ENCODE results near the gene SLC5A2.
"Not testable (repeated sequence)": the region's sequence is repeated elsewhere in the genome, so short reads cannot be mapped to it uniquely, and the experiment has no call there.

Gene SLC5A2

DNA sequence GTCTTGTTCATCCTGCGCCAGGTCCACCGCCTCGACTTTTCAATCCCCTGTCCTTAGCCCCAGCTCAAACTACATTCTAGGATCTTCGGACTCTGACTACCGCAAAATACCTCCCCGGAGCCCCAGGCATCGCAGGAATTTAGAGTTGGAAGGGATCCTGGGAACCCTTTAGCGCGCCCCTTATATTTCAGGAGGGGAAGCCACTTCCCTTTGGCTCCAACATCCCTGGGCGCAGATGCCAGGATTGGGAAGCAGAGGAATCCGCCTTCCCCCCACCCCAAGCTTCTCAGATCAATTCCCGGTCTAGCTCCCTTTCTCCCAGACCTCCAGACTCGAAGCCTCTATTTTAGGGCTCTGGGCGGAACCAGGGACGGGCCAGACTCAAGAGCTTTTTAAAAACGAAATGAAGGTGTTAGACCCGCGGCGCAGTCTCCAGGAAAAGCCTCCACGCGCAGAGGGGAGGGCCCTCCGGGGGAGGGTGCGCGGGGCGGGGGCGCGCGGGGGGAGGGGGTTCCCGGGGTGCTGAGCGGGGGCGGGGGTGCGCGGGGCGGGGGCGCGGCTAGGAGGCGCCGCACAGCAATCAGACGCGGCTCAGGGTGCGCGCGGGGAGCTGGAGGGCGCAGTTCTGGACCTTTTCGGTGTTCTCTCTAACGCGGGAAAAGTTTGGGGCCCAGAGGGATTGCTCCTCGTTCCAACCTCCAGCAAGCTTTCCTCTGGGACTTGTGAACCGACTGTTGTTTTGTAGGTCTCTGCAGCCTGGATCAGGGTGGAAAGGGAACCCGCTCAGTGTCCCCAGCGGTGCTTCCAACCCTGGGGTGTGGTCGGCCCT lies 46.4 kb downstream of the SLC5A2 start:
- no peak for DNase-seq (ENCODE audit: low read depth in 3 of 3)

- no peak for DNase-seq (ENCODE audit: low read depth in 3 of 3)
These were observed 47.0 kb downstream of the SLC5A2 start for GRCh38 chr16:31529937-31530312.

DNA sequence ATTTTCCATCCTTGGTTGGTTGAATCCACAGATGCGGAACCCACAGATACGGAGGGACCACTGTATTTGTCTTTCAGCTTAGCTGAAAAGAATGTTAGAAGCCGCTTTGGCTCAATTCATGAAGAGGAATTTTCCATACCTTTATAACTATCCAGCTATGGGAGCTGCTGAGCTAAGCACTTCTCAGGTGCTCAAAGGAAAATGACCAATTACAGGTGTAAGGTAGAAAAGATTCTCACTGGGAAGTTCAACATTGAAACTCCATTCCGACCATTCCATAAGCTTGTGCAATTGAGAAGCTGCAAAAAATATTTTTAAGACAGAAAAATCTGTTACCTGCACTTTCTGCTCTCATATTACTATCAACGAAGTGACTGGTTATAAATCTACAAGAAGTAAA lies 47.5 kb downstream of the SLC5A2 start:
- DNase-seq (ENCODE audit: low read depth in 3 of 3): no peak

DNA sequence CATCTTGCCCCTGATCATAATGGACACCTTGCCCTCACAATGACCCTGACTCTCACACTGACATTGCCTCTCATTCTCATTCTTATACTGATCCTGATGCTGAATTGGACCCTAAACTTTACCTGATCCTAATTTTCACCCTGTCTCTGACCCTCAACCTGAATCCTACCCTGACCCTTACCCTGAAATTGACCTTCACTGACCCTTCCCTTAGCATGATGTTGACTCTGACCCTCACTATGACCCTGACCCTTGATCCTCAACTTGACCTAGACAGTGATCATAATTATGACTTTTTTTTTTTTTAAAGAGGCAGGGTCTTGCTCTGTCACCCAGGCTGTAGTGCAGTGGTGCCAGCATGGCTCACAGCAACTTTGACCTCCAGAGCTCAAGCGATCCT lies 48.2 kb downstream of the SLC5A2 start:
- no peak for DNase-seq (ENCODE audit: low read depth in 3 of 3)

GRCh38 chr16:31532120-31532519 lies 49.2 kb downstream of the SLC5A2 start:
- no peak for DNase-seq (ENCODE audit: low read depth in 3 of 3)

- DNase-seq (ENCODE audit: low read depth in 3 of 3): no peak
These were observed 50.0 kb downstream of the SLC5A2 start for GRCh38 chr16:31532896-31533295.

- DNase-seq (ENCODE audit: low read depth in 3 of 3): no peak
These were observed 52.8 kb downstream of the SLC5A2 start for GRCh38 chr16:31535737-31536136.

GRCh38 chr16:31536804-31537361 lies 54.0 kb downstream of the SLC5A2 start:
- no peak for DNase-seq (ENCODE audit: low read depth in 3 of 3)

DNA sequence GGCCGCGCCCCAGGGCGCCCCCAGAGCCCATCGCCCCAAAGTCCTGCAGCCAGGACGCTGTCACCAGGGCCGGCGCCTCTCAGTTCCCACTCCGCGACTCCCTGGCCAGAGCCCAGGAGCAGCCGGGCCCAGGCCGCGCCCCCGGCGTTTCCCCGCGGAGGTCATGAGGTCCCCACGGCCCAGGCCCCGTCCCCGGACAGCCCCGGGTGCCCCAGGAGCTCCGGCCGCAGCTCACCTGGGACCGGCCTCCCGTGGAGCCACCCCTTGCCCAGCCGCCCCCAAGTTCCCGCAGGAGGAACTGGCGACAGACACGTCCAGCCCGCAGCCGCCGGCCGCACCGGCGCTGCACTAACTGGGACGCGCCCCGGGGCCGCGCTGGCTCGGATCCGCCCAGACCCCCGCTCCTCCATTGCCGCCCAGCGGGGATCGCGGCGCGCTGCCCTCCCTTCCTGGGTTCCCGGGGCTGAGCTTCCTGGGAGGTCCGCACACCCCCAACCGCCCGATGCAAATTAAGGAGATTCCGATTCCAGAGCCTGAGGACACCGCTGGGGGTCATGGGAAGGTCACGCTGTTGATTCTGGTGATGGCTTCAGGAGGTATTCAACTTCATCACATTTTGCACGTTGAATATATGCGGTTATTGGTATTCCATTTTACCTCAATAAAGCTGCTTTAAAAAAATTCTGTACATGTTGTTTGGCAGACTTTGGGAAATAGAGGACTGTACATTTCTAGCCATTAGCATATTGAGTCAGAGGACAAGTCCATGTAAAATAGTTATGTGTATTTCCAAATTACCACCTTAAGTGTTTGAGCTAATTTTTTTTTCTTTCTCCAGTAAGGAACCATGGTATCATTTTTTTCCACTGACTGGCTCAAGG lies 54.7 kb downstream of the SLC5A2 start:
- DNase-seq (ENCODE audit: low read depth in 3 of 3): no peak

DNA sequence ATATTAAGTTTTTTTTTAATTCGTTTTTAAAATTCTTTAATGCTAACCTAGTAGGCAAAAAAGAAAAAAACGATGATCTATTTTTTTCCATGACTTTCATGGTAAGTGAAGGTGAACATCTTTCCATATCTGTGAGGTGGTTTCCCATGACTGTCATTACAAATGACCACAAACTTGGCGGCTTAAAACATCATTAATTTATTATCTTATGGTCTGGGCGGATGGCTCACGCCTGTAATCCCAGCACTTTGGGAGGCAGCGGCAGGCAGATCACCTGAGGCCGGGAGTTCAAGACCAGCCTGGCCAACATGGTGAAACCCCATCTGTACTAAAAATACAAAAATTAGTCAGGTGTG lies 55.3 kb downstream of the SLC5A2 start:
- DNase-seq (ENCODE audit: low read depth in 3 of 3): not testable (repeated sequence)

GRCh38 chr16:31539762-31540161 lies 56.8 kb downstream of the SLC5A2 start:
- not testable (repeated sequence) for DNase-seq (ENCODE audit: low read depth in 3 of 3)

Data from stimulated activated CD4-positive, alpha-beta T cell treated with anti-CD3 and anti-CD28 coated beads, TNF-alpha, amount 100 ng/mL, for 24 hours (primary cell).